ENCODE data around the gene CYLC1.

Gene CYLC1

GRCh38 chrX:83860846-83861245 is at the start of gene CYLC1:
CYLC1 (plus strand) TSS chrX:83861146; CDS start chrX:83861183, 37 bp downstream.
- DNase-seq (ENCODE audit: low spot score) = no peak

- DNase-seq (ENCODE audit: low spot score) = no peak
These were observed 41.6 kb upstream of the CYLC1 start for GRCh38 chrX:83819304-83819703.

- peak; percentile 1 for DNase-seq (ENCODE audit: low spot score)
These were observed 31.1 kb upstream of the CYLC1 start for GRCh38 chrX:83829874-83830273.

- peak; percentile 33 for DNase-seq (ENCODE audit: low spot score)
These were observed 15.5 kb upstream of the CYLC1 start for GRCh38 chrX:83845397-83845796.

GRCh38 chrX:83847339-83847738 is 13.6 kb upstream of the CYLC1 start:
- DNase-seq (ENCODE audit: low spot score) = no peak

- DNase-seq (ENCODE audit: low spot score) = no peak
These were observed 27.6 kb downstream of the CYLC1 start for GRCh38 chrX:83888585-83888984.

- DNase-seq (ENCODE audit: low spot score) = no peak
These were observed 31.5 kb downstream of the CYLC1 start for GRCh38 chrX:83892433-83892832.

- no peak for DNase-seq (ENCODE audit: low spot score)
These were observed 46.0 kb downstream of the CYLC1 start for GRCh38 chrX:83906921-83907320.

GRCh38 chrX:83916525-83916924 is 55.6 kb downstream of the CYLC1 start:
- no peak for DNase-seq (ENCODE audit: low spot score)

- no peak for DNase-seq (ENCODE audit: low spot score)
These were observed 73.3 kb downstream of the CYLC1 start for GRCh38 chrX:83934220-83934619.
